Motor neuron (in vitro differentiated cells): ENCODE measurements around the gene SLC5A9. TPM values are rescaled to one million over a fixed set of nuclear protein-coding genes. Genes with fewer than 3 reads are reported as not detected.
"Not testable (repeated sequence)": the region's sequence is repeated elsewhere in the genome, so short reads cannot be mapped to it uniquely, and the experiment has no call there.

Source experiments
- ATAC-seq, 8 experiments: fragments of 200-7000 bp; cut with Tn5 transposase; replicated peaks in 6 of 8; 2 replicates each; pipeline ENCODE4 v1.8.0; 2021; ENCODE audit warnings: mild to moderate bottlenecking in 8 of 8, moderate library complexity in 8 of 8
- H3K27ac ChIP-seq, 2 donors: fragments of 250-450 bp; sonication (Bioruptor Pico); 2 replicates each; pipeline ENCODE4 v1.9.0; 2021; ENCODE audit warnings: antibody characterized with exemption in 2 of 2, mild to moderate bottlenecking in 2 of 2, moderate library complexity in 1 of 2
- H3K4me1 ChIP-seq, 2 donors: fragments of 250-450 bp; sonication (Bioruptor Pico); replicated peaks in 1 of 2; 2 replicates each; pipeline ENCODE4 v1.6.1; 2021; ENCODE audit warnings: antibody characterized with exemption in 2 of 2, mild to moderate bottlenecking in 2 of 2, moderate library complexity in 1 of 2
- H3K4me3 ChIP-seq, 5 donors: fragments of 250-450 bp; sonication (Bioruptor Pico); 2 replicates each; pipeline ENCODE4 v1.9.0; 2021; ENCODE audit warnings: antibody characterized with exemption in 5 of 5, mild to moderate bottlenecking in 5 of 5, moderate library complexity in 4 of 5
- WGBS, 10 experiments: fragments of 450-650 bp; shearing (Covaris generic); methylation state at CpG; one replicate each; pipeline ENCODE4 v1.0.0; 2022; 5-methylcytosine and 5-hydroxymethylcytosine counted together
- in situ Hi-C, 9 experiments: fragments of 400-800 bp; cut with MboI; loops; one replicate each; pipeline ENCODE4 v1.15.0; 2021; ENCODE audit warnings: low sequenced_read_pairs in 9 of 9, low pct_unique_long_range_greater_than_20kb in 2 of 9; ENCODE audit not compliant: unreplicated experiment in 9 of 9
- total RNA-seq, 8 experiments: library from RNA; unstranded; fragments of 300-600 nt; gene quantifications; 2 replicates each; pipeline versions ENCODE4 v1.2.3 to v1.2.4, GENCODE V29; 2022

The SLC5A9 gene
- total RNA-seq, 8 experiments from 2014 or later: 0.20 to 1.0 (median 0.32) TPM; not detected in 1

DNA sequence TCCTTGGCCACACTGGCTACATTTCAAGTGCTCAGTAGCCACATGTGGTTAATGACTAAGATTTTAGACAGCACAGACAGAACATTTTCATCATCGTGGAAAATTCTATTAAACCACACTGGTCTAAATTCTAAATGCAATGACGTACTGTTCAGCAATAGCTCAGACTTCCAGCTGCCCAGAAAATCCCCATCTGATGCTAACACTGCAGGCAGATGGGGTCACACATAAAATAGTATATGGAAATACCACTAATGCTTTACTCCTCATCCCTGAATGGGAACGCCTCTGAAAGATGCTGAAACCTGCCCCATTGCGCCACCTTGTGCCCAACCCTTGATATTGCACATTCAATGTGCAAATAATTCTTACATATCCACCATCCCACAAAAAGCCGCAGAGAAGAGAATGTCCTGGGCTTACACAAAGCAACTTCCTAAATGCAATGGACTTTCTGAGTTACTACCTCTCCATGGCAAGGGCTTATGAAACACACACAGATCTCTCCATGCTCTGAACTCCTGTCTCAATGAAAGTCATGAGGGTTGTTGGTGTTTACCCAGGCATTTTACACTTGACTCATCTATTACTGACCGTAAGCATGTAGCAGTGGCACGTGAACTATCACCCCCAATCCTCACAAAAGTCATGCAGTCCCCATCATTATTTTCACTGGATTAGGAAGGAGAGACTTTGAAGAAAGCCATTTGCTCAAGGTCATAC, 20.3 kb upstream of the SLC5A9 start:
- in situ Hi-C loops: loop anchor here in 7 of 9 experiments (10.0 to 25.0 kb wide), 4 partner anchors 90 to 465 kb away; no protein-coding TSS in a partner anchor
- peaks cover 0 to 5% of the 10 kb centered on the region in 2 donors for H3K4me1 ChIP-seq
- peak; percentile 37 to 99 (median 80) for ATAC-seq
- H3K27ac ChIP-seq: no peak overlapping the region
- H3K4me3 ChIP-seq: no peak overlapping the region
- WGBS, 10 experiments: 0 to 45% (median 20%) methylated on average over 1 to 7 of the region's 7 CpGs

- Histone ChIP-seq H3K27ac (no peak overlapping the region), H3K4me3 (no peak overlapping the region), H3K4me1 (peaks cover 0 to 5% of the 10 kb centered on the region in 2 donors)
- ATAC-seq: peak in 1 of 8 experiments; percentile 24
- 33 to 79% (median 73%) methylated on average over 2 to 3 of the region's 3 CpGs; no CpG with 5 or more reads in 1 of the 10 experiments for WGBS, 10 experiments
- in situ Hi-C loops: loop anchor here in 7 of 9 experiments (10.0 to 25.0 kb wide), 4 partner anchors 91 to 466 kb away; no protein-coding TSS in a partner anchor
Measured at GRCh38 chr1:48203287-48203900, 19.1 kb upstream of the SLC5A9 start.

DNA sequence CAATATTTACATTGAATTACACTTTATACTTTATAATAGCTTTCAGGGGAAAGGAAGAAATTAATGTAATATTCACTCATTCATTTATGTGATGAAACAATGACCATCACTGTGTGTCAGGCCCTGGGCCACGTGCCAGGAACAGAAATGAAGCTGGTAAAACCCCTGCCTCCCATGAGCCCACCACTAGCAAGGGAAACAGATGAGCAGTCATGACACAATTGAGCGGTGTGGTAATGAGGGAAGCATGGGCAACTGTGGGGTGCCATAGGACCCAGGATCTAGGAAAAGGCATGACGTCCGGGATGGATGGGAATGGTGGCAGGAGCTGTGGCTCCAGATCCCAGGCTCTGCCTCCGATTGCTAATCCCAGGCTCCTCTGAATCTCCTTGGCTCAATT, 17.0 kb upstream of the SLC5A9 start:
- Histone ChIP-seq H3K27ac (no peak overlapping the region), H3K4me3 (no peak overlapping the region), H3K4me1 (no peaks in the 10 kb centered on the region)
- in situ Hi-C loops: loop anchor here in 7 of 9 experiments (10.0 to 25.0 kb wide), 4 partner anchors 93 to 468 kb away; no protein-coding TSS in a partner anchor
- 50 to 87% (median 73%) methylated on average over 1 to 5 of the region's 5 CpGs; no CpG with 5 or more reads in 2 of the 10 experiments for WGBS, 10 experiments
- ATAC-seq: no peak

GRCh38 chr1:48206371-48206770, 16.1 kb upstream of the SLC5A9 start:
- ATAC-seq: peak in 1 of 8 experiments; percentile 44
- 79 to 100% (median 89%) methylated on average over 1 to 5 of the region's 5 CpGs; no CpG with 5 or more reads in 4 of the 10 experiments for WGBS, 10 experiments
- Histone ChIP-seq H3K4me1 (no peaks in the 10 kb centered on the region), H3K27ac (no peak overlapping the region), H3K4me3 (no peak overlapping the region)
- in situ Hi-C loops: loop anchor here in 7 of 9 experiments (10.0 to 25.0 kb wide), 4 partner anchors 94 to 469 kb away; no protein-coding TSS in a partner anchor

GRCh38 chr1:48207131-48207530, 15.4 kb upstream of the SLC5A9 start:
- H3K4me1 ChIP-seq: no peaks in the 10 kb centered on the region
- WGBS, 10 experiments: 60 to 83% (median 71%) methylated on average over 1 to 3 of the region's 3 CpGs; no CpG with 5 or more reads in 6 of the 10 experiments
- no peak overlapping the region for H3K4me3 ChIP-seq
- no peak overlapping the region for H3K27ac ChIP-seq
- no peak for ATAC-seq
- in situ Hi-C loops: loop anchor here in 7 of 9 experiments (10.0 to 25.0 kb wide), 4 partner anchors 95 to 470 kb away; no protein-coding TSS in a partner anchor

GRCh38 chr1:48207536-48208075, 14.9 kb upstream of the SLC5A9 start:
- Histone ChIP-seq H3K4me1 (no peaks in the 10 kb centered on the region), H3K4me3 (no peak overlapping the region), H3K27ac (no peak overlapping the region)
- in situ Hi-C loops: loop anchor here in 7 of 9 experiments (10.0 to 25.0 kb wide), 4 partner anchors 95 to 470 kb away; no protein-coding TSS in a partner anchor
- WGBS, 10 experiments: 40 to 94% (median 51%) methylated on average over 2 to 3 of the region's 3 CpGs; no CpG with 5 or more reads in 6 of the 10 experiments
- ATAC-seq: no peak

DNA sequence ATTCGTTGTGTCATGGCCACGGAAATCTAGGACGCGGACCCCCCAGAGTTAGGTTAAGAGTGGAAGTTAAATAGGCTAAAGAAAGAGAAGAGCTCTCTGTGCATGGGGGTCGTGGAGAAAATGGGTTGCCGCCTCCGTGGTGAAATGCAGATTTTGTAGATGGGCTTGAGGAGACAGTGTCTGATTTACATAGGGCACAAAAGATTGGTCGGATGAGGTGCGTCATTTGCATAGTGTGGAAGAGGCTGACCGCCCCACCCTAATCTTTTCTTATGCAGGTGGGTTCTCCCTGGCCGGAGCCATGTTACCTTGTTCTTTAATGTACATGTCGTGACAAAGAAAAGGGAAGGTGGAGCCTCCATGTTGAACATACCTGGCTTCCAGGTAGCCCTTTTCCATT, 14.3 kb upstream of the SLC5A9 start:
- H3K4me3 ChIP-seq: no peak overlapping the region
- H3K4me1 ChIP-seq: no peaks in the 10 kb centered on the region
- in situ Hi-C loops: loop anchor here in 7 of 9 experiments (10.0 to 25.0 kb wide), 4 partner anchors 96 to 471 kb away; no protein-coding TSS in a partner anchor
- no peak for ATAC-seq
- WGBS, 10 experiments: 24 to 75% (median 65%) methylated on average over 4 to 11 of the region's 12 CpGs; no CpG with 5 or more reads in 1 of the 10 experiments
- no peak overlapping the region for H3K27ac ChIP-seq

DNA sequence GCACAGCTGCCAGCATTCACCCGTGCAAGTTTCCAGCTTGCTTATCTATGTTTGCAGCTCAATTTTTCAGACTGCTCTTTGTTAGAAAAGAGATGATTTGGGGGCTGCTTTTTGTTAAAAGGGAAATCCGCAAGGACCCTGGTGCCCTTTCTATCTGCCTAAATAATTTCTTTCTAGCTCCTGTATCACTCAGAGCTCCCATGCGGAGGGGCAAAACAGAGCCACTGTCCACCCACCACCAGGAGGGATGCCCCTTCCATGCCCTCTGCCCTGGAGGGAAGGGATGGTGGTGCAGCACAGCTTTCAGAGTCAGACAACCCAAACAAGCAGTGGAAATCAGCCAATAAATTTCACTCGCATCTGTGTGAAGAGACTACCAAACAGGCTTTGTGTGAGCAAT, 13.9 kb upstream of the SLC5A9 start:
- Histone ChIP-seq H3K4me3 (no peak overlapping the region), H3K4me1 (no peaks in the 10 kb centered on the region), H3K27ac (no peak overlapping the region)
- no peak for ATAC-seq
- in situ Hi-C loops: loop anchor here in 7 of 9 experiments (10.0 to 25.0 kb wide), 4 partner anchors 96 to 471 kb away; no protein-coding TSS in a partner anchor
- WGBS, 10 experiments: 29 to 100% (median 83%) methylated on average over 1 to 4 of the region's 4 CpGs; no CpG with 5 or more reads in 3 of the 10 experiments

- 37 to 98% (median 69%) methylated on average over 1 to 8 of the region's 8 CpGs for WGBS, 10 experiments
- not testable (repeated sequence) for H3K4me1 ChIP-seq, ATAC-seq, H3K27ac ChIP-seq, H3K4me3 ChIP-seq
- in situ Hi-C loops: loop anchor here in 5 of 9 experiments (25.0 kb wide), 3 partner anchors 101 to 476 kb away; no protein-coding TSS in a partner anchor
Measured at GRCh38 chr1:48213462-48213861, 9.1 kb upstream of the SLC5A9 start.

DNA sequence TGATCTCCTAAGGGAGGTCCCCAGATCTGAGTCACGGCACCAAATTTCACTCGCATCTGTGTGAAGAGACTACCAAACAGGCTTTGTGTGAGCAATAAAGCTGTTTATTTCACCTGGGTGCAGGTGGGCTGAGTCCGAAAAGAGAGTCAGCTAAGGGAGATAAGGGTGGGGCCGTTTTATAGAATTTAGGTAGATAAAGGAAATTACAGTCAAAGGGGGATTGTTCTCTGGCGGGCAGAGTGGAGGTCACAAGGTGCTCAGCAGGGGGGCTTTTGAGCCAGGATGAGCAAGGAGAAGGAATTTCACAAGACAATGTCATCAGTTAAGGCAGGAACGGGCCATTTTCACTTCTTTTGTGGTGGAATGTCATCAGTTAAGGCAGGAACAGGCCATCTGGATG, 8.2 kb upstream of the SLC5A9 start:
- ATAC-seq, H3K27ac ChIP-seq, H3K4me1 ChIP-seq, H3K4me3 ChIP-seq: not testable (repeated sequence)
- in situ Hi-C loops: loop anchor here in 5 of 9 experiments (25.0 kb wide), 3 partner anchors 102 to 477 kb away; no protein-coding TSS in a partner anchor
- 20 to 94% (median 60%) methylated on average over 1 to 4 of the region's 6 CpGs; no CpG with 5 or more reads in 3 of the 10 experiments for WGBS, 10 experiments

DNA sequence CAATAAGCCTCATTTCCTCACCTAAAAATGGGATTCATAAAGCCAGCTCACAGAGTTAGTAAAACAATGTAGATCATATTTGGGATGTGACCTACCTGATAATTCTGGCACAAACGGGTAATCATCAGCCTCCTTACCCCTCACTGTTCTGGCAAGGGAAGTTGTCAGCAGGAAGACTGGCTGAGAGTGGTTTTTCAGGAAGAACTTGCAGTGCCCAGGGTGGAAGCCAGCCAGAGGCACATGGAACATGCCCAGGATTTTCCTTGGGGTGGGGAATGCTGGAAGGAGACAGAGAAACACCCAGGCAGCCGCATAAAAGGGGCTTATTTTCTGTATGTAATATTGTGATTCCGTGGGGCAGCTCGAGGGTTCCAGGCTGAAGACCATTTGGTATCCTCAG, 7.7 kb upstream of the SLC5A9 start:
- 69 to 100% (median 83%) methylated on average over 1 to 4 of the region's 4 CpGs; no CpG with 5 or more reads in 5 of the 10 experiments for WGBS, 10 experiments
- H3K27ac ChIP-seq: no peak overlapping the region
- in situ Hi-C loops: loop anchor here in 5 of 9 experiments (25.0 kb wide), 3 partner anchors 103 to 478 kb away; no protein-coding TSS in a partner anchor
- no peak overlapping the region for H3K4me3 ChIP-seq
- ATAC-seq: no peak
- H3K4me1 ChIP-seq: no peaks in the 10 kb centered on the region

GRCh38 chr1:48215222-48215621, 7.3 kb upstream of the SLC5A9 start:
- no peaks in the 10 kb centered on the region for H3K4me1 ChIP-seq
- ATAC-seq: no peak
- H3K4me3 ChIP-seq: no peak overlapping the region
- no peak overlapping the region for H3K27ac ChIP-seq
- in situ Hi-C loops: loop anchor here in 5 of 9 experiments (25.0 kb wide), 3 partner anchors 103 to 478 kb away; no protein-coding TSS in a partner anchor
- WGBS, 10 experiments: 14 to 83% (median 61%) methylated on average over 1 of the region's 1 CpG; no CpG with 5 or more reads in 6 of the 10 experiments
